CD4-positive, alpha-beta T cell treated with Interleukin-4 for 4 hours (primary cell): Measurements from ENCODE around the gene MGLL.
"Not testable (repeated sequence)": the region's sequence is repeated elsewhere in the genome, so short reads cannot be mapped to it uniquely, and the experiment has no call there.

Experiments
- DNase-seq: peaks from one replicate; pipeline ENCODE4 v3.0.0-alpha.2; 2020

Gene MGLL

DNA sequence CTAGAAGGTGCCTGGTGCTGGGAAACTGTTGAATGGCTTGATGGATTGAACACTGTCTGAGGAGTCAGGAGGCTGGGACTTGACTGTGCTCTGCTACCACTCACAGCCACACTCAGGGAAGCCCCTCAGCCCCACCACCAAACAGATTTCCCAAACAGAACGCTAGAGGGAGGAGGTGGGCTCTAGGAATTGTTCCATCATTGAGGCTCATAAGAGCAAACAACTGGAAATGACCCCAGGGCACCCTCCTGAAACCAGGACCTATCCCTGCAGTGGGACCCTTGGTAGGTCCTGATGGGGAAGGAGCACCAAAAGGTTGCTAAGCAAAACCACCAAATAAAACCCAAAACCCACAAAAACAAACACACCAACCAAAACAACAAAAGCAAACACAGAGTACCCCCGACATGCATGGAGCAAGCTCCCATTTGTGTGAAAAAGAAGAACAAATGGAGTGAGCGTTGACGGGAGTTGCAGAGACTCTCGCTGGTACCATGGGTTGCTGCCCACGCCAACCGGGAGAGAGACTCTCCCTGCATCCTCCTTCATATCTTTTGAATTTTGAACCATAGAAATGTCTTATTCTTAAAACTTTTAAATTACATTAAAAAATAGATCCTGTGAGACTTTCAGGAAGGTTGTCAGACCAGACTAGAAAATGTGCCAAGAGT is 103.9 kb downstream of the MGLL start:
- DNase-seq, result no peak

DNA sequence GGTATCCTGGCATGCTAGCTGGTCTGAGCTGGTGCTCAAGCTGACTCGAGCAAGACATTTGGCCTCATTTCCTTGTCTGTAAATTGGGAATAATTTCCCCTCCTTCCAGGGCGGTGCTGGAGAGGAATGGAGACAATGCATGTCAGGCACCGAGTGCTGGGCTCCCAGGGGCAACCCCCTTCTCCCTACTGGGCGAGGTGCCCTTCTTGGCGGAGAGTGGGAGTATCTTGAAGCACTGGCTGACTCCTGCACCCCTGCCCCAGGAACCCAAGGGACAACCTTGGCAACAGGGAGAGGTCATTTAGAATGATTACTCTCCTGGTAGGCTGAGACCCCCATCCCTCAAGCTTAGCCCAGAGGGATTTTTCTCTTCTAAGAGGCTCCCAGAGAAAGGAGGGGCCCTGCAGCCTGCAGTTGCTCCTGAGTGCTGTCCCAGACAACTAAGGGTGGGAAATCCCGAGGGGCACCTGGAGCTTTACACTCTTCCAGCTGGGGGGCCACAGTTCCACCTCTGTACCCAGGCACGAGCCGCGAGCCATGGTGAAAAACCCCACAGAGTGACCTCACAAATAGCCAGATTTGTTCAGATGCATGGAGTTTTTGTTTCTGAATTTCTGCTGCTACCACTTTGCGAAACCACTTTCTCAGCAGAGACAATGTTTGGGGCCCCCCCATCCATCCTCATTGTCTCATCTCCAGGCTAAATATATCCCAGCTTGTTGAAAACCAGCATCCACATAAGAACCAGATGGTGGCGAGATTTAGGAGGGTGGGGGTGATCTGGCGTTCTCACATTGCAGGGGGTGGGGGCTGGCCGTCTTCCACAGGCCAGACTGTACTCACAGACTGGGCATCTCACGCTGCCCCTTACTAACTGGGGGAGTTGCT is 104.7 kb downstream of the MGLL start:
- DNase-seq, result no peak

DNA sequence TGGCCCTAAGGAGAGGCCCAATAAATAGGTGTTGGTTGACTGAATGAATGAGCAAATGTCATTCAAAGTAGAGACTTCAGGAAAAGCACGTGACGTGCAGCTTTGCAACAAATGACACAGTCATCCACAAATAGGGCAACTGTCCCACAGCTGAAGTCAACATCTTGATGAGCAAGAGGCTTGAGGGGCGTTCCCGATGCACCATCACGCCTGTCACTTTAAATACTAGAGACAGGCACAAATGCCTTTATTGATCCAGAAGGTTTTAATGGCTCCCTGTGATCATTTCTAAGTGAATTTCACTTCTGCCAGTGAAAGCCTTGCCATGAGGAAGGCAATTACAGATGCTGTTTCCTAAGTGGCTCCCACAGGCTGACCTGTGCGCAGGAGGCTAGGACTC is 105.9 kb downstream of the MGLL start:
- no peak for DNase-seq

DNA sequence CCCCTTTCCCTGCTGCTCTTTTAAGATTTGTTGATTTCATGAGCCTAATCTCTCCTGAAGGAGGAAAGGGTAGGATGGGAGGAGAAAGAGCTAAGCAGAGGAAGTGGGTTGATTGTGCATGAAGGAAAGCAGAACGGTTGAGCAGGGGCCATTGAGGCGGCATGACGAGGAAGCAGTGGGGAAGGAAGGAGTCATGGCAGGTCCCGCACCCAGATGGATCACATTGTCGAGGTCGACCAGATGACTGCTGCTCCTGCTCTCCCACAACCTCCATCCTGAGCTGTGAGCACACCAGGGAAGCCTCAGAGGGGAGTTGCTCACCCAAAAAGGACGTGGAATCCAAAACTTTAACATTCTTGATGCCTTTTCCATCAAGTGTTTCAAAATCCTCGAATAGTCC is 106.8 kb downstream of the MGLL start:
- DNase-seq, result no peak

DNA sequence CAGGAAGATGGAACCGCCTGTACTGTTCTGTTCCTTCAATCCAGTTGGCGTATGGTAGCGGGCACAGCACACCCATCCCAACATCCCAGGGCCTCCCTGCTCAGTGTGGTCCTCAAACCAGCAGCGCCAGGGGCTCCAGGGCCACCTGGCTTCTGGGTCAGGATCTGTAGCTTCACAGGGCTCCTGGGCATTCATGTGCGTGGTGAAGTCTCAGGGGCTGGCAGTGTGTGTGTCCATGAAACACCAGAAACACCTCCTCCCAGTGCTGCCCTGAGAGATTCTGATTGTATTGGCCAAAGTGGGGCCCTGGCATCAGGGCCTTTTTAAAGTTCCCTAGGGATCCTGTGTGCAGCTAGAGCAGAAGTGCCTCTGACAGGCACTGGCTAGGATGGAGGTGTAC is 107.4 kb downstream of the MGLL start:
- DNase-seq, result no peak

DNA sequence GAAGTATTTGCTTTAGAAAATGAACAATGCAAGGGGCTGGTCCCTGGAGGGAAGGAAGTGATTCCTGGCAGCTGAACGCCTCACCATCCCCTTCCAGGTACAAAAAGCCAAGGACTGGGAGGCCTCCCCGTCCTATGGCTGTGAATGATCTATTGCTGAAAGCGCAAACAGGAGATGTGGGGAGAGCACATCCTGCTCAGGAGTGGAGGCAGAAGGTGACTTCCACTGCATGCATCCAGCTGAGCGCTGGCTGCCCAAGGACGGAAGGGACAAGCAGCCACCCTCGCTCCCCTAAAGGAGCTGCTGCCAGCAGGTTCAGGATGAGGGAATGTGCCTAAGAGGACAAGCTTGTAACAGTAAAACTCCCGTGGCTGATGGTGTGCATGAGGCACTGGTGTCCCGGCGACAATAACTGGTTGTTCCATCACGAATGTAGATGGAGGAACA is 108.2 kb downstream of the MGLL start:
- no peak for DNase-seq

DNA sequence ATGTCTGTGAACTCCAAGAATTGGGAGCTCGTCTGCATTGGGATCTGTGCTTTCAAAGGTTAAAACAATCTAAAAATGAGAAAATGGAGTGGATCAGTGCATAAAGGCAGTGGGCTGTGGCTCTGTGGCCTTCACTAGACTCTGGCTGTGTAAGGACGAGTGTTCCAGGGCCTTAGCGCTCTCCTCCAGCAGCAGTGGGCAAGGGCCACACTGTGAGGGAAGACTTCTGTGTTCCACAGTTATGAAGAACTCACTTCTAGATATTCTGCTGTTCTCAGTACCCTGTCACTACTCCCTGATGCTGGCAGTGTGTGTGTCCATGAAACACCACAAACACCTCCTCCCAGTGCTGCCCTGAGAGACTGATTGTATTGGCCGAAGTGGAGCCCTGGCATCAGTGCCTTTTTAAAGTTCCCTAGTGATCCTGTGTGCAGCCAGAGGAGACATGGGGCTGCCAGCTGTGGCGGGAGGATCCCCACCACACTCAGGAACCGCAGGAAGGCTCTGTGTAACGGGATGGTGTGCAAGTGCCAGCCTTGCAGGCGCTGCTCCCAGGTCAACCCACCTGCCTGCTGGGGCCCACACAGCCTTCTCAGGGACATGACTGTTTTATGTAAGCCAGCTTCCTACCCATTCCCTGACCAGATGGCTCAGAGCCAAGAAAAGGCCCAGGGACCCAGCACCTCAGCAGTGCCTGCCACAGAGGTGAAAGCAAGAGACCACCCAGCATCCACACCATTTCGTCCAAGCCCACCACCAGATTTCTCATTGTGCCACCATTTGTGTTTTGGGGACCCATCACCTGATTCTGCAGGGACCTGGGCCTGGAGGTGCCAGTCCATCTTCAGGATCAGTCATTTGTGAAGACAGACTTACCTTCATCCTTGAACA is 109.2 kb downstream of the MGLL start:
- DNase-seq, result no peak

DNA sequence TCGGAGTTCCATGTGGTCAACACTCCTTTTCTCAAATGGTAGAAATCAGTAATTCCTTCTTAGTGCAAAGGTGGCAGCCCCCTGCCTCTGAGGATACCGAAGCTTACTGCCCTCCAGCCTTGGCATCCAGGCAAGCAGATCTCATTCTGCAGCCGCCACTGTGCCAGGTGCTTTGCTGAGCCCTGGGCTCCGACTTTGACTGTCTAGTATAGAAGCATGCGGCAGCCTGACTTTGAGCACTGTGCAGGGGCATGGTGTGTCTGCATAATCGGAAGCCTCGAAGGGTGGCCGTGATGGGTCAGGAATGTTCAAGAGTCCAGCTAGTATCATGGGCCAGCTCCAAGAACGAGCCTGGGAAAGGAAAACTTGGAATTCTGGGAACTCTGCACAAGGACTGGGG is 109.9 kb downstream of the MGLL start:
- no peak for DNase-seq

DNA sequence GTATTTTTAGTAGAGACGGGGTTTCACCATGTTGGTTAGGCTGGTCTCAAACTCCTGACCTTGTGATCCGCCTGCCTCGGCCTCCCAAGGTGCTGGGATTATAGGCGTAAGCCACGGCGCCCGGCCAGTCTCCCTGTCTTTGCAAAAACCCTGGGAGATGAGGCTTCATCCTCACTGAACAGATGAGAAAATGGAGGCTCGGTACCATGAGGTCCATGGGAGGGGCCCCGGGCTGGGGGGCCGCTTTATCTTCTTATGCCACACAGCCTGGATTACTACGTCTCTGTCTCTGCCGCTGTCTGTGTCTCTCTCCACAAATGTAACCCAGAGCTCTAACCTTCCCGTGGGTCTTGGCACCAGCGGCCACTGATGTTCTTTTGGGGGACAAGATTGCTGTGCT is 110.4 kb downstream of the MGLL start:
- DNase-seq, result no peak

DNA sequence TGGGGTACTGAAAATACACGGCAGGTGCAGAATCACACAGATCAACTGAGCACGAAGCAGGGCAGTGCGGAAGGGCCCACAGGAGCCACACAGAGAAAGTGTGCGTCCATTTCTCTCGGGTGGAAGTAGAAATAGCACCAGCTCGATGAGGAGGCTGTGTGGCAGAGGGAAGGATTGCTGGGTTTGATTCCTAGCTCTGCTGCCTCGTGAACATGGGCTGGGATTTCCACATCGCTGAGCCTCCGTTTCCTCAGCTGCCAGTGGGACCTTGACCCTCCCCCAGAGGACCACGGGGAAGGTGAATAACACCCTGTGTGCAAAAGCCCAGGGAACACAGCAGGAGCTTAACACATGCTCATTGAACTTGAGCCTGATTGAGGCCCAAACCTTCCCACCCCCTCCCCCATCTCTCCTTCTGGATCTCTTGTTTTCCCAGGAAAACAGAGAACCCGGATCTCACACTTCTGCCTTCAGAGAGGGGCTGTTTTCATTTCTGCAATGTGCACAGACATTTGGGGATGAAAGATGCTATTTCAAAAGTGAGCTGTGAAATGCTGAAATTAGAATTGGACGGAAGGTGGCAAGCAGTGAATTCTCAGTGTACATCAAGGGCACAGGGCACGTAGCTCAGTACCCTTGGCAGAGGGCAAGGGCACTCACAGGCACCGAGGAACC is 111.2 kb downstream of the MGLL start:
- DNase-seq, result no peak

DNA sequence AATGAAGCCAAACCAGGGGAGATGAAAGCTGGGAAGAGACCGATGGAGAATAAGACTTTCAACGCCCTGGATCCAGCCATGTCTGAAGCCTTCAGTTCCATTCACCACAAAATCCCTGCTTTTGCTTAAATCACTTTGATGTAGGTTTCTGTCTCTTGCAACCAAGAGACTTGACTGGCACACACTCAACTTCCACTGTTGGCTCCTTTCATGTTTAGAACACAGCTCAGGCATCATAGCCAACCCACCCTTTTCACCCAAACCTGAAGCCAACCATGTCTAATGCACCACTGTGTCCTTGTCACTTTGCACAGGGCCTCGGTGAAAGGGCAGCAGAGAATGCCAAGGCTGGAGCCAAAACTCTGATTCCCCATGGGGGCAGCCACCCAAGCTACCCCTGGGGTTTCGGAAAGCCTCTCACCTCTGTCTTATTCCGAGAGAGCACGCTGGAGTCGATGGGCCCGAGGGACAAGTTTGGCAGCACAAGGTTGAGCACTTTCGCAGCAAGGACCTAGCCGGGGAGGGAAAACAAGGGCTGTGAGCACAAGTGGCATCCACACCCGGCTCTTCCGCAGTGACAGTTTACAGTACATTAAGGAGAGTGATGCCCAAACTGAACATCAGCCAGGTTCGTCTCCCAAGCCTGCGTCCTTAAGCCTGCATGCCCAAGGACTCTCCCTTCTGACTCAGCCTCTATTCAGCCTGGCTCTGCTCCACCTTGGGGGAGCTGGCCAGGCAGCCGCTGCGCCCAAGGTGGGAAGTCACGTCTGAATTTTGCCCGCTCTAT is 112.0 kb downstream of the MGLL start:
- DNase-seq, result no peak

DNA sequence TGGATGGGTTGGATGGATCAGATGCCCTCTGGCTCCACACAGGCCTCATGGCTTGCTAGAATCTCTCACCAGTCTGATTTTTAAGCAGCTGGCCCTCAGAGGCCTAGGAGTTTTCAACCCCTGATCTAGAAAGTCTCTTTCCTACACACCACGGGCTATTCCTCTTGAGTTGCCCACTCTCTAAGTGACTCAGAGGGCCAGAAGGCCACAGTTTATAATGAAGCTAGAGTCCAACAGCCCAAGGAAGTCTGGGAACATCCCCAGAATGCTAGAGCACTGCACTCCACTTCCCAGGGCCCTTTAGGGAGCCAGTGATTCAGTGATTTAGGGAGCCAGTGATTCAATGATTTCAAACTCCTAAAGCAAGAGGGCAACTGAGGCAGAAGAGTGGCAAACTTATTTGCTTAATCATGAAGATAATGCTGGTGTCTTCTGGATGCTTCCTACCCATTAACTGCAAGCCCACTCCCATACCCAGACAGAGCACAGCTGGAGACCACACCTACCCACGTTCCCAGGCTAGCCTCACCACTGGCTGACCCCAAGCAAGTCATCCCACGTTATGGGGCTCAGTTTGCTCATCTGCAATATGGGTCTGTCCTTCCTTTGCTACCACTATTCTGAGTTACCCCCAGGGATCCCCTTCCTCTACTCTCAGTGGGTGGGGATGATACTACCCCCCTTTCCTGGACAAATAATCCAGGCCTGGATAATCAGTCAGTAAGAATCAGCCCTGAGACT is 112.8 kb downstream of the MGLL start:
- DNase-seq, result no peak

DNA sequence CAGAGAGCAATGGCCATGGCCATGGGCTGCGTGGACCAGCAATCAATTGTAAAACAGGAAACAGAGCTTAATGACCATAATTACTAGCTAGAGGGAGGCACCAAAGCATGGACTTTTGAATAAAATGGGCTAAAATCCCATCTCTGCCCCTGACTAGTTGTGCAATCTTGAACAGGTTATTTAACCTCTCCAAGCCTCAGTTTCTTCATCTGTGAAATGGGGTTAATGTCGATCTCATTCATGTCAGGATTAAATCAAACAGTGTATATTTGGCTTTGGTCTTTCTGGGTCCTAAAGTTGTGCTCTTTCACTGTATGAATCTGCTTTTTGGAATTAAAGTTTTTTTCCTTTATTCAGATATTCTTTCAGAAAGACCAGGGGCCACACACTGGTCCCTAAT is 113.5 kb downstream of the MGLL start:
- no peak for DNase-seq

DNA sequence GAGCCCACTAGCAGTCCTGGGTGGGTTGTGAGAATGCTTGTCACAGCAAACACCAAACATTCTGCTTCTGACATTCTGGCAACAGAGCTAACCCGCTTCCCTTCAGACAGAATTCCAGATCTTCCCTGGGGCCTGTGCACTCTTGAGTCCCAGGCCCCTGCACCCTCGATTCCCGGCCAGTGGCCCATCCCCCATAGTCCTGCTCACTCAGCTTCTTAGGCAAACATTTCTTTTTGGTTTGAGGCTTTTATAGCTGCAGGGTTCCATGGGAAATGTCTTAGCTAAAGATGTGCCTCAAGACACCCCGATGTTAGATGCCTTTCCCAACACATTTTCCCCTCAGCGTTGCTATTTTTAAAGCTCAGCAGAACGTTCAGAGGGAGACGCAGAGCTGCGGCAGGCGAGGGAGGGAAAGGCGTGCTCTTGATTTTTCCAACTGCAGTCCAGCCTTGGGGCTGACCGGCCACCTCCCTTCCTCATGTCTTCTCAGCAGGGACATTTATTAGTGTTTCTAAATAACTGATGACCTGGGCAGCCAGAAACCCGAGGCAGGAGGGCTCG is 114.4 kb downstream of the MGLL start:
- no peak for DNase-seq

DNA sequence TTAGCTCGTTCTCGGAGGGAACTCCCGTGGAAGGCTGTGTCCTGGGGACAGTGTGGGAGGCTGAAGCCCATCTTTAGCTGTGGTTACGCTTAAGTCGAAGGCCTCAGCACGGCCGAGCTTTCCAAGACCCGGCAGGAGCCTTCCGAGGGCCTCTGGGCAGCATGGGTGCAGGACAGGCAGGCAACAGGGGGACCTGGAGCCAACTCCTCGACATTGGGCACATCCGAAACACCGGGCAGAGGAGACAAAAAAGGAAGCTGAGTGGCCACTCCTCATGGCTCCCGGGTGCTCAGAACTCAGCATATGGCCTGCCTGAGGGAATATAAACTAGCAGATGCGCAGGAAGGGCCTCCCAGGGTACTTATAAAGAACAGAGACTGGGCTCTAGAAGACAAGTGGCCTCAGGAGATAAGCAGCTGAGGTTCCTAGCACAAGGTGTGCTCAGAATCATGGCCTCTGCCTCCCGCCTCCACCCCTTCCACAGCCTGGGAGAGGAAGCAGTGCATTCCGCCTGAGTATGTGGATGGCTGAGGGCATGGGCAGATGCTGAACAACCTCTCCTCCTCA is 115.4 kb downstream of the MGLL start:
- DNase-seq, result no peak

DNA sequence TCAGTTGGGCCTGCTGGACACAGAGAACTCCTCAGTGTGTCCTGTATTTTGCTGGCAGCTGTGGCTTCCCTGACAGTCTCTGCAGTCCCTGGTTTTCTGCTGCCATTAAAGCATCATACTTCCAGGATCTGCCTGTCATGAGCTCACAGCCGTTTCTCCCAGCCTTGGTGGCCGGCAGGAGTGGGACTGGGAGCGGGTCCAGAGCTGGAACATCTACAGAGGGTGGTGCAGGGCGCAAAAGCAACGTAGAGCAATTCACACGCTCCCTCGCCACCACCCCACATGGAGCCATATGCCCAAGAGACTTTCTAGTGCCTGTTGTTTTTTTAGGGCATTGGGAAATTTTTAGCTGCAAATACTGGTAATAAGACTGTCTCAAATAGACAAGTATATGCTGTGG is 116.0 kb downstream of the MGLL start:
- DNase-seq, result no peak

DNA sequence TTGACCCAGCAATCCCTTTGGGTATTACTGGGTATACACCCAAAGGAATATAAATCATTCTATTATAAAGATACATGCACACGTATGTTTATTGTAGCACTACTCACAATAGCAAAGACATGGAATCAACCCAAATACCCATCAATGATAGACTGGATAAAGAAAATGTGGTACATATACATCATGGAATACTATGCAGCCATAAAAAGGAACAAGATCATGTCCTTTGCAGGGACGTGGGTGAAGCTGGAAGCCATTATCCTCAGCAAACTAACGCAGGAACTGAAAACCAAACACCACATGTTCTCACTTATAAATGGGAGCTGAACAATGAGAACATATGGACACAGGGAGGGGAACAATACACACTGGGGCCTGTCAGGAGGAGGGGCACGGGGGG is 117.5 kb downstream of the MGLL start:
- not testable (repeated sequence) for DNase-seq

DNA sequence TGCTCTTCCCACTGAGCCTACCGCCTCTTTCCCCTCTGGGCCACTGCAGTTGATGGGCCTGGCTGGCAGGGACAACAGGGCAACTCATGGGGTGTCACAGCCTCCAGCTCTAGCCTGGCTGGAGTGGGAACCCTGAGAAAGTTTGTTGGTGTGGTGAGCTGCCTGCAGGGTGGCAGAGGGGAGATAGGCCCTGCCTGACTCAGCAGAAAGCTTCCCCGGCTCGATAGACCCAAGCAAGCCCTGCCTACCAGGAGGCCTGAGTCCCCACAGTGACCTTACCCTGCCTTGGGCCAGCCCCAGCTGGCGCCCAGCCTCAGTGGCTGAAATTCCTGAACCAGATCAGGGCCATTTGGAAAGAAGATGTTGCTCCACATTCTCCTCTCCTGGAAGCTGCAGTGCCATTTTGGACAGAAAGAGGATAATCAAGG is 120.2 kb downstream of the MGLL start:
- DNase-seq, result no peak

DNA sequence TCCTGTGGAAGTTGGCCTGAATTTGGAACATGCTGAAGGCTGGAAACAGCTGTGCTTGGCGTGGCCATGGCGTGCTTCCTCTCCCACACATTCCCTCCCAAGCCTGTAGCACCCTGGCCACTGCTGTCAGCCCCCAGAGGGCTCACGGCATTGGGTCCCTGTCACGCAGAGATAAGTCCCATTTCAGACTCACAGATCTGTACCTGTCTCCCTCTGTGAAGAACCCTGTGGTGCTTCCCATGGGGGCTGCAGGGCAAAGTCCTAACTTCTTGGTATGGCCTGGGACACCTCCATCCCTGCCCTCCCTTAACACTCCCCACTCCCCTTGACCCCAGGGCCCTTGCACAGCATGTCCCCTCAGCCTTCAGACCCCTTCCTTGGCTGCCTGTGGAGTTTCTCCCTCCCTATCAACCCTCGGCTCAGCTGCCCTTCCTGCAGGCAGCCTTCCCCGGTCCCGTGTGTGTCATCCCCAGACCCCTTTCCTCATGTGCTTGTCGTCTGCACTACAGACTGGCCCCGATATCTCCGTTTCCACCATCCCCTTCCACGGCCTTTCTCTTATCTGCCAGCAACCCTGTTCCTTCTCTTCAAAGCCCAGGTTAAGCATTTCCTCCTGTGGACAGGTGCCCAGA is 120.9 kb downstream of the MGLL start:
- DNase-seq, result no peak

DNA sequence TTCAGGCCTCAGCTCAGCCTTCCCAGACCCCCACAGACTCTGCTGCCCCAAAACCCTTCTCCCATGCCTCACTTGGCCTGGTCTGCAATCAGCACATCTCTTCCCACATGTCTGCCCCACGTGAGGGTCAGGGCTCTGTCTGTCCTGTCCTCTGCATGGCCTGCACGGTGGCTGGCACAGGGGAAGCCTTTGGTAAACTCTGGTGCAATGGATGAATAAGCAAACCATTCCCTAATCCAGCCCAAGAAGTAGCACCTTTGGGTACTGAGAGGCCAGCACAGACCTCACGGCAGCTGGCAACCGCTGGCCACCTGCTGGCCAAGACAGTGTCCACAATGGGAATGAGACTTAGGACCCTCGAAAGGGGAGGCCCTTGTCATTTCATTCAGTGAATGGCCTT is 121.9 kb downstream of the MGLL start:
- no peak for DNase-seq
